Iris pigment epithelial cell (primary cell): ENCODE data around the gene SEC14L6.
"Not testable (repeated sequence)": the region's sequence is repeated elsewhere in the genome, so short reads cannot be mapped to it uniquely, and the experiment has no call there.

Experiments
- DNase-seq: peaks from one replicate; pipeline ENCODE4 v3.0.0-alpha.2; 2011; ENCODE audit warnings: low read depth

SEC14L6 gene

GRCh38 chr22:30546616-30547015 is at the start of gene SEC14L6:
Gene SEC14L6, minus strand, starts transcription at chr22:30546741. Its CDS starts 59 bp downstream, at chr22:30546682.
- DNase-seq: no peak

GRCh38 chr22:30596199-30596598 is 49.7 kb upstream of the SEC14L6 start:
- no peak for DNase-seq

- not testable (repeated sequence) for DNase-seq
Measured at GRCh38 chr22:30592360-30592713, 45.8 kb upstream of the SEC14L6 start.

GRCh38 chr22:30591588-30592359 is 45.2 kb upstream of the SEC14L6 start, which contains the start of gene PES1:
Gene PES1, minus strand, starts transcription at chr22:30591910. Its CDS starts 77 bp downstream, at chr22:30591833.
- DNase-seq: peak; percentile 99

GRCh38 chr22:30591191-30591587 is 44.6 kb upstream of the SEC14L6 start:
- DNase-seq: peak; percentile 57

GRCh38 chr22:30586414-30586813 is 39.9 kb upstream of the SEC14L6 start:
- no peak for DNase-seq

- no peak for DNase-seq
Measured at GRCh38 chr22:30584441-30584840, 37.9 kb upstream of the SEC14L6 start.

GRCh38 chr22:30582788-30583545 is 36.4 kb upstream of the SEC14L6 start:
- no peak for DNase-seq

- no peak for DNase-seq
Measured at GRCh38 chr22:30582051-30582450, 35.5 kb upstream of the SEC14L6 start.

GRCh38 chr22:30580896-30581295 is 34.4 kb upstream of the SEC14L6 start:
- no peak for DNase-seq

- no peak for DNase-seq
Measured at GRCh38 chr22:30578481-30578880, 31.9 kb upstream of the SEC14L6 start.

- no peak for DNase-seq
Measured at GRCh38 chr22:30575859-30576258, 29.3 kb upstream of the SEC14L6 start.

- no peak for DNase-seq
Measured at GRCh38 chr22:30574997-30575671, 28.6 kb upstream of the SEC14L6 start.

GRCh38 chr22:30574095-30574981 is 27.8 kb upstream of the SEC14L6 start, which contains the start of gene GAL3ST1:
Gene GAL3ST1, minus strand, starts transcription at chr22:30574665. Its CDS starts 17,273 bp downstream, at chr22:30557392.
- no peak for DNase-seq

- DNase-seq: no peak
Measured at GRCh38 chr22:30573594-30574094, 27.1 kb upstream of the SEC14L6 start.

GRCh38 chr22:30572840-30573593 is 26.5 kb upstream of the SEC14L6 start:
- no peak for DNase-seq

- no peak for DNase-seq
Measured at GRCh38 chr22:30572210-30572609, 25.7 kb upstream of the SEC14L6 start.

- no peak for DNase-seq
Measured at GRCh38 chr22:30569674-30570202, 23.2 kb upstream of the SEC14L6 start.

GRCh38 chr22:30568137-30568805 is 21.7 kb upstream of the SEC14L6 start:
- DNase-seq: no peak

GRCh38 chr22:30567277-30567676 is 20.7 kb upstream of the SEC14L6 start:
- DNase-seq: not testable (repeated sequence)
